Panc1 (cell line): Measurements from ENCODE around the gene PDLIM3. TPM values are rescaled to one million over a fixed set of nuclear protein-coding genes. Genes with fewer than 3 reads are reported as not detected.

Experiments used
- ATAC-seq: fragments of 200-7000 bp; cut with Tn5 transposase; 2 replicates; pipeline ENCODE4 v1.9.1; 2020; ENCODE audit warnings: mild to moderate bottlenecking, moderate library complexity
- BruUV-seq: library from RNA; stranded (reverse); fragments of 400-500 nt; replicated peaks from 2 replicates; lab custom pipeline; 2021; lab: Mats Ljungman, UMichigan
- CTCF ChIA-PET: fragments of 300-600 bp; sonication (Branson Sonifier 250); formaldehyde crosslinking; loops from one replicate; lab custom pipeline; 2022; ENCODE audit warnings: antibody characterized with exemption; lab: Charles Lee
- POLR2A ChIA-PET: fragments of 300-600 bp; sonication (Branson Sonifier 250); formaldehyde crosslinking; loops from one replicate; lab custom pipeline; 2022; ENCODE audit warnings: antibody characterized with exemption; lab: Charles Lee
- DNase-seq: peaks from one replicate; pipeline ENCODE4 v3.0.0-alpha.2; 2010; ENCODE audit warnings: low read depth, low spot score
- H3K27ac ChIP-seq: 2 replicates; pipeline ENCODE4 v1.5.1; 2011; ENCODE audit warnings: mild to moderate bottlenecking, low read length, inconsistent platforms
- H3K27me3 ChIP-seq: fragments of 200-500 bp; sonication (Bioruptor generic); 2 replicates; pipeline ENCODE4 v1.6.0; 2014; ENCODE audit warnings: low read length, inconsistent platforms; ENCODE audit not compliant: control insufficient read depth, insufficient read depth
- H3K36me3 ChIP-seq: fragments of 200-500 bp; sonication (Bioruptor generic); 2 replicates; pipeline ENCODE4 v1.5.1; 2014; ENCODE audit warnings: inconsistent platforms, mild to moderate bottlenecking, low read length, moderate library complexity; ENCODE audit not compliant: control insufficient read depth, insufficient read depth
- H3K4me1 ChIP-seq: 2 replicates; pipeline ENCODE4 v1.5.1; 2011; ENCODE audit warnings: inconsistent platforms, mild to moderate bottlenecking, low read length, moderate library complexity; ENCODE audit not compliant: control insufficient read depth, insufficient read depth
- H3K4me3 ChIP-seq, 2 experiments: 2 replicates each; pipeline ENCODE4 v1.5.1; 2011 to 2012; ENCODE audit warnings: low read depth in 2 of 2, low read length in 2 of 2, mild to moderate bottlenecking in 2 of 2, inconsistent platforms in 1 of 2, moderate library complexity in 1 of 2
- H3K9me3 ChIP-seq: fragments of 200-500 bp; sonication (Bioruptor generic); 2 replicates; pipeline ENCODE4 v1.5.1; 2014; ENCODE audit warnings: low read depth, mild to moderate bottlenecking, inconsistent platforms, low read length, moderate library complexity; ENCODE audit not compliant: control insufficient read depth, insufficient read depth
- CTCF ChIP-seq: fragments of 450-650 bp; IDR thresholded peaks from 2 replicates; pipeline ENCODE4 v1.5.1; 2017; ENCODE audit warnings: mild to moderate bottlenecking
- POLR2AphosphoS5 ChIP-seq: IDR thresholded peaks from 2 replicates; pipeline ENCODE4 v1.6.1; 2012; ENCODE audit warnings: mild to moderate bottlenecking, low read depth, low read length, moderate library complexity
- REST ChIP-seq, 2 experiments: IDR thresholded peaks; 2 replicates each; pipeline ENCODE4 v1.6.1; 2011 to 2012; ENCODE audit warnings: low read depth in 2 of 2, control low read depth in 1 of 2, low read length in 1 of 2, mild to moderate bottlenecking in 1 of 2, moderate library complexity in 1 of 2; ENCODE audit not compliant: insufficient read depth in 1 of 2
- SIN3A ChIP-seq: IDR thresholded peaks from 2 replicates; pipeline ENCODE4 v1.6.1; 2012; ENCODE audit warnings: low read depth, mild to moderate bottlenecking, low read length, moderate library complexity, borderline replicate concordance; ENCODE audit not compliant: insufficient read depth
- TCF7L2 ChIP-seq: IDR thresholded peaks from 2 replicates; pipeline ENCODE4 v1.6.1; 2011; ENCODE audit warnings: mild to moderate bottlenecking, low read depth, low read length, inconsistent platforms
- in situ Hi-C: cut with HindIII; loops from 2 replicates; pipeline ENCODE4 v1.10.0; 2016; ENCODE audit warnings: low sequenced_read_pairs, low pct_unique_long_range_greater_than_20kb
- intact Hi-C: fragments of 100-400 bp; cut with micrococcal nuclease; formaldehyde crosslinking; loops from one replicate; pipeline ENCODE4 v1.10.0; 2022; ENCODE audit not compliant: unreplicated experiment
- total RNA-seq: library from RNA; stranded (reverse); gene quantifications from one replicate; pipeline ENCODE4 v1.2.1, GENCODE V29; 2021; ENCODE audit not compliant: unreplicated experiment

The PDLIM3 gene
- total RNA-seq, 1 experiment from 2014 or later, result 0.10 TPM

GRCh38 chr4:185518494-185518893 lies 16.8 kb downstream of the PDLIM3 start:
- TF ChIP-seq SIN3A, result no peak
- no peak for TF ChIP-seq CTCF
- TF ChIP-seq TCF7L2, result no peak
- no peak for TF ChIP-seq REST (IDR thresholded peaks at IDR 0.05; ENCODE audit: insufficient read depth in 1 of 2, low read depth in 2 of 2, low read length in 1 of 2)
- TF ChIP-seq POLR2AphosphoS5, result no peak

GRCh38 chr4:185518069-185518468 lies 17.2 kb downstream of the PDLIM3 start:
- Histone ChIP-seq H3K27ac (no peak overlapping the region), H3K36me3 (no peaks in the 10 kb centered on the region), H3K27me3 (no peaks in the 10 kb centered on the region), H3K4me1 (no peaks in the 10 kb centered on the region), H3K9me3 (no peaks in the 10 kb centered on the region), H3K4me3 (no peak overlapping the region)
- no peak for TF ChIP-seq SIN3A
- TF ChIP-seq POLR2AphosphoS5, result no peak
- POLR2A ChIA-PET, result no interaction called here
- ATAC-seq (no peak), DNase-seq (no peak)
- in situ Hi-C loops (no loop called here), intact Hi-C loops (no loop called here)
- CTCF ChIA-PET, result no interaction called here
- BruUV-seq, result no TSS peak

More at GRCh38 chr4:185518494-185518893, 16.8 kb downstream of the PDLIM3 start:
- no TSS peak for BruUV-seq
- H3K9me3 ChIP-seq, result no peaks in the 10 kb centered on the region
- no peak overlapping the region for H3K4me3 ChIP-seq
- H3K27ac ChIP-seq, result no peak overlapping the region
- ATAC-seq (no peak), DNase-seq (no peak)
- in situ Hi-C loops (no loop called here), intact Hi-C loops (no loop called here)
- ChIA-PET CTCF (no interaction called here), POLR2A (no interaction called here)
- no peaks in the 10 kb centered on the region for H3K4me1 ChIP-seq
- H3K27me3 ChIP-seq, result no peaks in the 10 kb centered on the region
- no peaks in the 10 kb centered on the region for H3K36me3 ChIP-seq

GRCh38 chr4:185515248-185515647 lies 20.1 kb downstream of the PDLIM3 start:
- no peaks in the 10 kb centered on the region for H3K9me3 ChIP-seq
- H3K4me3 ChIP-seq, result no peak overlapping the region
- TF ChIP-seq REST (IDR thresholded peaks at IDR 0.05; ENCODE audit: insufficient read depth in 1 of 2, low read depth in 2 of 2, low read length in 1 of 2), result no peak
- TF ChIP-seq POLR2AphosphoS5, result no peak
- no peak for TF ChIP-seq SIN3A
- TF ChIP-seq TCF7L2, result no peak
- TF ChIP-seq CTCF, result no peak
- ChIA-PET POLR2A (no interaction called here), CTCF (no interaction called here)
- no peaks in the 10 kb centered on the region for H3K4me1 ChIP-seq
- BruUV-seq, result no TSS peak
- no peaks in the 10 kb centered on the region for H3K36me3 ChIP-seq
- no peak overlapping the region for H3K27ac ChIP-seq
- intact Hi-C loops (no loop called here), in situ Hi-C loops (no loop called here)
- H3K27me3 ChIP-seq, result no peaks in the 10 kb centered on the region
- ATAC-seq (no peak), DNase-seq (no peak)
